GM12873 (cell line): Measurements from ENCODE around the gene SELENOF.

ENCODE experiments used
- CTCF ChIP-seq: IDR thresholded peaks from 2 replicates; pipeline ENCODE4 v1.5.1; 2012; ENCODE audit warnings: low read depth, mild to moderate bottlenecking, moderate library complexity, low read length, control low read depth; ENCODE audit not compliant: insufficient read depth; ENCODE audit errors: missing control alignments

The SELENOF gene

GRCh38 chr1:86913896-86914600 lies at the start of gene SELENOF:
Gene SELENOF (minus strand): TSS chr1:86914126. CDS start chr1:86914111, 15 bp downstream.
- TF ChIP-seq CTCF: no peak

GRCh38 chr1:86960548-86960947 lies 46.6 kb upstream of the SELENOF start:
- no peak for TF ChIP-seq CTCF

- no peak for TF ChIP-seq CTCF
Measured at GRCh38 chr1:86957221-86957620, 43.3 kb upstream of the SELENOF start.

GRCh38 chr1:86956221-86956620 lies 42.3 kb upstream of the SELENOF start:
- no peak for TF ChIP-seq CTCF

GRCh38 chr1:86955678-86956077 lies 41.8 kb upstream of the SELENOF start:
- no peak for TF ChIP-seq CTCF

- TF ChIP-seq CTCF: no peak
Measured at GRCh38 chr1:86953167-86953566, 39.2 kb upstream of the SELENOF start.

- no peak for TF ChIP-seq CTCF
Measured at GRCh38 chr1:86951430-86951829, 37.5 kb upstream of the SELENOF start.
